ENCODE data around the gene DEPDC4.
"Not testable (repeated sequence)": the region's sequence is repeated elsewhere in the genome, so short reads cannot be mapped to it uniquely, and the experiment has no call there.

The DEPDC4 gene

GRCh38 chr12:100266835-100267602 is at the start of gene DEPDC4, which contains the start of gene SCYL2:
Gene DEPDC4 (minus strand): TSS chr12:100267079. CDS start chr12:100267076, 3 bp downstream.
Gene SCYL2 (plus strand): TSS chr12:100267177. CDS start chr12:100282971, 15,794 bp downstream.
- DNase-seq, result peak; percentile 94

- DNase-seq, result no peak
Observed at GRCh38 chr12:100311317-100311716, 44.4 kb upstream of the DEPDC4 start.

GRCh38 chr12:100308138-100308537 is 41.3 kb upstream of the DEPDC4 start:
- DNase-seq, result not testable (repeated sequence)

GRCh38 chr12:100304334-100304733 is 37.5 kb upstream of the DEPDC4 start:
- DNase-seq, result not testable (repeated sequence)

GRCh38 chr12:100303831-100304230 is 37.0 kb upstream of the DEPDC4 start:
- no peak for DNase-seq

GRCh38 chr12:100302081-100302480 is 35.2 kb upstream of the DEPDC4 start:
- no peak for DNase-seq

GRCh38 chr12:100295764-100296555 is 29.1 kb upstream of the DEPDC4 start:
- no peak for DNase-seq

GRCh38 chr12:100294366-100294765 is 27.5 kb upstream of the DEPDC4 start:
- DNase-seq, result not testable (repeated sequence)

GRCh38 chr12:100293017-100293416 is 26.1 kb upstream of the DEPDC4 start:
- no peak for DNase-seq

- no peak for DNase-seq
Observed at GRCh38 chr12:100290016-100290415, 23.1 kb upstream of the DEPDC4 start.

- no peak for DNase-seq
Observed at GRCh38 chr12:100289038-100289437, 22.2 kb upstream of the DEPDC4 start.

GRCh38 chr12:100284556-100284955 is 17.7 kb upstream of the DEPDC4 start:
- not testable (repeated sequence) for DNase-seq

GRCh38 chr12:100279607-100280244 is 12.8 kb upstream of the DEPDC4 start:
- no peak for DNase-seq

GRCh38 chr12:100279159-100279558 is 12.3 kb upstream of the DEPDC4 start:
- no peak for DNase-seq

- DNase-seq, result no peak
Observed at GRCh38 chr12:100274291-100274690, 7.4 kb upstream of the DEPDC4 start.

GRCh38 chr12:100273782-100274181 is 6.9 kb upstream of the DEPDC4 start:
- no peak for DNase-seq

- DNase-seq, result no peak
Observed at GRCh38 chr12:100268835-100269564, 2.1 kb upstream of the DEPDC4 start.

GRCh38 chr12:100267603-100268281 is 863 bp upstream of the DEPDC4 start:
- DNase-seq, result peak; percentile 48

- no peak for DNase-seq
Observed at GRCh38 chr12:100266585-100266834, 369 bp downstream of the DEPDC4 start.

GRCh38 chr12:100265732-100266584 is 921 bp downstream of the DEPDC4 start:
- DNase-seq, result no peak

- DNase-seq, result not testable (repeated sequence)
Observed at GRCh38 chr12:100265107-100265506, 1.8 kb downstream of the DEPDC4 start.
